CD4-positive, alpha-beta T cell treated with Interleukin-15 for 4 hours (primary cell): ENCODE measurements around the gene ART3.
A peak's percentile ranks its signal among the peaks of the same experiment; 100 is the strongest.
"Not testable (repeated sequence)": the region's sequence is repeated elsewhere in the genome, so short reads cannot be mapped to it uniquely, and the experiment has no call there.

ENCODE experiments used
- DNase-seq: peaks from one replicate; pipeline ENCODE4 v3.0.0-alpha.2; 2020; ENCODE audit warnings: low spot score

The ART3 gene

GRCh38 chr4:76074468-76074867, at the start of gene ART3:
Gene ART3, plus strand, starts transcription at chr4:76074709. Its CDS starts 1,181 bp downstream, at chr4:76075890.
- no peak for DNase-seq

- DNase-seq: peak; percentile 28
Observed at GRCh38 chr4:76028350-76028765, 46.2 kb upstream of the ART3 start.

GRCh38 chr4:76029300-76029699, 45.2 kb upstream of the ART3 start:
- no peak for DNase-seq

GRCh38 chr4:76035141-76035540, 39.4 kb upstream of the ART3 start:
- no peak for DNase-seq

- DNase-seq: no peak
Observed at GRCh38 chr4:76035799-76036380, 38.6 kb upstream of the ART3 start, which contains the start of gene CXCL11. Gene CXCL11, minus strand, starts transcription at chr4:76036070. Its CDS starts 83 bp downstream, at chr4:76035987.

- DNase-seq: no peak
Observed at GRCh38 chr4:76036855-76037254, 37.7 kb upstream of the ART3 start.

- not testable (repeated sequence) for DNase-seq
Observed at GRCh38 chr4:76042241-76042998, 32.1 kb upstream of the ART3 start.

- DNase-seq: not testable (repeated sequence)
Observed at GRCh38 chr4:76043306-76043705, 31.2 kb upstream of the ART3 start.

GRCh38 chr4:76044686-76045085, 29.8 kb upstream of the ART3 start:
- DNase-seq: not testable (repeated sequence)

GRCh38 chr4:76049860-76050416, 24.6 kb upstream of the ART3 start:
- not testable (repeated sequence) for DNase-seq

- DNase-seq: not testable (repeated sequence)
Observed at GRCh38 chr4:76050560-76051050, 23.9 kb upstream of the ART3 start.

GRCh38 chr4:76053730-76054129, 20.8 kb upstream of the ART3 start:
- no peak for DNase-seq

GRCh38 chr4:76055016-76055415, 19.5 kb upstream of the ART3 start:
- DNase-seq: no peak

- no peak for DNase-seq
Observed at GRCh38 chr4:76055421-76055820, 19.1 kb upstream of the ART3 start.

GRCh38 chr4:76058302-76058701, 16.2 kb upstream of the ART3 start:
- no peak for DNase-seq

- no peak for DNase-seq
Observed at GRCh38 chr4:76058888-76059426, 15.6 kb upstream of the ART3 start.

- DNase-seq: no peak
Observed at GRCh38 chr4:76059750-76060149, 14.8 kb upstream of the ART3 start.

- DNase-seq: no peak
Observed at GRCh38 chr4:76060506-76060905, 14.0 kb upstream of the ART3 start.

GRCh38 chr4:76061421-76061820, 13.1 kb upstream of the ART3 start:
- DNase-seq: no peak

GRCh38 chr4:76061982-76062381, 12.5 kb upstream of the ART3 start:
- no peak for DNase-seq

GRCh38 chr4:76066546-76066945, 8.0 kb upstream of the ART3 start:
- DNase-seq: no peak

- peak; percentile 72 for DNase-seq
Observed at GRCh38 chr4:76067652-76068286, 6.7 kb upstream of the ART3 start.
